HepG2 (cell line): Measurements from ENCODE around the gene KMT2B. TPM values are rescaled to one million over a fixed set of nuclear protein-coding genes. Genes with fewer than 3 reads are reported as not detected.

Experiments used
- BRCA1 ChIP-seq: sonication (generic); formaldehyde crosslinking; IDR thresholded peaks from 2 replicates; pipeline ENCODE4 v1.4.0; 2020; ENCODE audit warnings: missing genetic modification reagents
- DNMT1 ChIP-seq: sonication (generic); formaldehyde crosslinking; IDR thresholded peaks from 2 replicates; pipeline ENCODE4 v1.5.1; 2020; ENCODE audit warnings: mild to moderate bottlenecking, missing genetic modification reagents
- FOXJ3 ChIP-seq: sonication (generic); formaldehyde crosslinking; IDR thresholded peaks from 2 replicates; pipeline ENCODE4 v1.4.0; 2020; ENCODE audit warnings: missing genetic modification reagents, mild to moderate bottlenecking, borderline replicate concordance
- HDAC1 ChIP-seq: sonication (generic); formaldehyde crosslinking; IDR thresholded peaks from 2 replicates; pipeline ENCODE4 v1.5.1; 2020; ENCODE audit warnings: mild to moderate bottlenecking, missing genetic modification reagents
- HES4 ChIP-seq: sonication (generic); formaldehyde crosslinking; IDR thresholded peaks from 2 replicates; pipeline ENCODE4 v1.9.0; 2021; ENCODE audit warnings: mild to moderate bottlenecking, missing genetic modification reagents, borderline replicate concordance
- HNF4A ChIP-seq: sonication (generic); formaldehyde crosslinking; IDR thresholded peaks from 2 replicates; pipeline ENCODE4 v1.4.0; 2020; ENCODE audit warnings: missing genetic modification reagents
- HOXA3 ChIP-seq: sonication (generic); formaldehyde crosslinking; IDR thresholded peaks from 2 replicates; pipeline ENCODE4 v1.5.0; 2020; ENCODE audit warnings: missing genetic modification reagents
- KDM6A ChIP-seq: IDR thresholded peaks from 2 replicates; pipeline ENCODE4 v1.6.1; 2016; ENCODE audit warnings: low read depth
- NONO ChIP-seq, 2 experiments: fragments of 450-650 bp in 1 of 2; sonication (generic) in 1 of 2; formaldehyde crosslinking in 1 of 2; IDR thresholded peaks in 1 of 2; conservative IDR thresholded peaks in 1 of 2; 2 replicates each; pipeline versions ENCODE4 v1.6.1 to v1.8.0; 2017 to 2022; ENCODE audit warnings: mild to moderate bottlenecking in 1 of 2, missing genetic modification reagents in 1 of 2, moderate library complexity in 1 of 2
- POLR2AphosphoS5 ChIP-seq: IDR thresholded peaks from 2 replicates; pipeline ENCODE4 v1.6.1; 2012; ENCODE audit warnings: low read depth, low read length
- SIN3B ChIP-seq: fragments of 150-350 bp; IDR thresholded peaks from 2 replicates; pipeline ENCODE4 v1.6.1; 2014; ENCODE audit warnings: low read length
- SMAD1 ChIP-seq: sonication (generic); formaldehyde crosslinking; IDR thresholded peaks from 2 replicates; pipeline ENCODE4 v1.4.0; 2020; ENCODE audit warnings: missing genetic modification reagents, low read depth, mild to moderate bottlenecking, borderline replicate concordance
- THAP11 ChIP-seq: IDR thresholded peaks from 2 replicates; pipeline ENCODE4 v1.6.1; 2016; ENCODE audit warnings: missing biosample characterization, missing genetic modification reagents
- THYN1 ChIP-seq: sonication (generic); formaldehyde crosslinking; IDR thresholded peaks from 2 replicates; pipeline ENCODE4 v1.8.1; 2023; ENCODE audit warnings: low read depth, mild to moderate bottlenecking, moderate library complexity, missing genetic modification reagents, borderline replicate concordance
- YEATS4 ChIP-seq: sonication (generic); formaldehyde crosslinking; IDR thresholded peaks from 2 replicates; pipeline ENCODE4 v1.4.0; 2020; ENCODE audit warnings: missing genetic modification reagents, borderline replicate concordance
- ZKSCAN5 ChIP-seq: sonication (generic); formaldehyde crosslinking; IDR thresholded peaks from 2 replicates; pipeline ENCODE4 v1.5.1; 2020; ENCODE audit warnings: mild to moderate bottlenecking, missing genetic modification reagents
- ZNF251 ChIP-seq: sonication (generic); formaldehyde crosslinking; IDR thresholded peaks from 2 replicates; pipeline ENCODE4 v1.9.0; 2021; ENCODE audit warnings: mild to moderate bottlenecking, missing genetic modification reagents
- ZNF331 ChIP-seq: sonication (generic); formaldehyde crosslinking; IDR thresholded peaks from 2 replicates; pipeline ENCODE4 v1.4.0; 2020; ENCODE audit warnings: missing genetic modification reagents
- ZNF547 ChIP-seq: sonication (generic); formaldehyde crosslinking; IDR thresholded peaks from 2 replicates; pipeline ENCODE4 v1.5.1; 2020; ENCODE audit warnings: mild to moderate bottlenecking, missing genetic modification reagents
- ZNF558 ChIP-seq: sonication (generic); formaldehyde crosslinking; IDR thresholded peaks from 2 replicates; pipeline ENCODE4 v1.9.0; 2022; ENCODE audit warnings: mild to moderate bottlenecking, missing genetic modification reagents, borderline replicate concordance
- ZNF564 ChIP-seq: sonication (generic); formaldehyde crosslinking; IDR thresholded peaks from 2 replicates; pipeline ENCODE4 v1.8.1; 2023; ENCODE audit warnings: mild to moderate bottlenecking, missing genetic modification reagents
- polyA plus RNA-seq, 8 experiments: library from polyadenylated mRNA; depleted of rRNA in 3 of 8; stranded (reverse) in 7 of 8; unstranded in 1 of 8; fragments of >200 nt; fragmentation: Illumina TruSeq in 4 of 8; extraction: Trizol in 4 of 8; gene quantifications; 2 replicates each; pipeline versions ENCODE4 v1.2.1 to v1.2.3, GENCODE V29; 2011 to 2016; ENCODE audit warnings: low read depth in 4 of 8, missing spikeins in 1 of 8, mixed read lengths in 1 of 8; ENCODE audit not compliant: insufficient read depth in 1 of 8
- total RNA-seq, 5 experiments: library from RNA; depleted of rRNA; stranded (reverse); fragments of >200 nt; fragmentation: Illumina TruSeq; extraction: Trizol; gene quantifications; 2 replicates each; pipeline ENCODE4 v1.2.3, GENCODE V29; 2016; ENCODE audit warnings: low read depth in 1 of 5
- TF ChIP-seq, protein P1 (sequence below): sonication (generic); formaldehyde crosslinking; IDR thresholded peaks from 2 replicates; pipeline ENCODE4 v1.4.0; 2020; ENCODE audit warnings: missing genetic modification reagents
- TF ChIP-seq, protein P2 (sequence below): IDR thresholded peaks from 2 replicates; pipeline ENCODE4 v1.6.1; 2016; ENCODE audit warnings: control low read depth
- TF ChIP-seq, protein P3 (sequence below): sonication (generic); formaldehyde crosslinking; IDR thresholded peaks from 2 replicates; pipeline ENCODE4 v1.4.0; 2020; ENCODE audit warnings: missing genetic modification reagents, low read depth, mild to moderate bottlenecking, borderline replicate concordance

KMT2B gene
- total and polyA plus RNA-seq, 2 of the 13 experiments (the other 11 are each of a cell fraction or from before 2014, with no cell fraction given) = 6.2 to 16.9 TPM

DNA sequence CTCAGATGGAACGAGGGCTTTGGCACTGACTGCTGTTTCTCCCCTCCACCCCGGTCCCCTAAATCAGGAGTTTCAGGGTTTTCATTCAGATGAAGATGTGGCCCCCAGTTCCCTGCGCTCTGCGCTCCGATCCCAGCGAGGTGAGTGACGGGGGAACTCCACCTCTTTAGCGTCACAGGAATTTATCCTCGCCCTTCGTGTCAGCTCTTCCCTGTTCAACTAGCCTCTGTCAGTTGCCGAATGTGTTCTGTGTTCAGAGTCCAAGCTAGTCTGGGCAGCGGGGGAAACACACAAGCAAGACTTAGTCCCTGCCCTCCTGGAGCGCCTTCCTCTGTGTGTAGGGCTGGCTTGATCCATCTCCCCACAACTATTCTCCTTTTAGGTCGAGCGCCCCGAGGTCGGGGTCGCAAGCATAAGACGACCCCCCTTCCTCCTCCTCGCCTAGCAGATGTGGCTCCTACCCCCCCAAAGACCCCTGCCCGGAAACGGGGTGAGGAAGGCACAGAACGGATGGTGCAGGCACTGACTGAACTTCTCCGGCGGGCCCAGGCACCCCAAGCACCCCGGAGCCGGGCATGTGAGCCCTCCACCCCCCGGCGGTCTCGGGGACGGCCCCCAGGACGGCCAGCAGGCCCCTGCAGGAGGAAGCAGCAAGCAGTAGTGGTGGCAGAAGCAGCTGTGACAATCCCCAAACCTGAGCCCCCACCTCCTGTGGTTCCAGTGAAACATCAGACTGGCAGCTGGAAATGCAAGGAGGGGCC is 1.8 kb downstream of the KMT2B start (continued):
- TF ChIP-seq, protein P1, sequence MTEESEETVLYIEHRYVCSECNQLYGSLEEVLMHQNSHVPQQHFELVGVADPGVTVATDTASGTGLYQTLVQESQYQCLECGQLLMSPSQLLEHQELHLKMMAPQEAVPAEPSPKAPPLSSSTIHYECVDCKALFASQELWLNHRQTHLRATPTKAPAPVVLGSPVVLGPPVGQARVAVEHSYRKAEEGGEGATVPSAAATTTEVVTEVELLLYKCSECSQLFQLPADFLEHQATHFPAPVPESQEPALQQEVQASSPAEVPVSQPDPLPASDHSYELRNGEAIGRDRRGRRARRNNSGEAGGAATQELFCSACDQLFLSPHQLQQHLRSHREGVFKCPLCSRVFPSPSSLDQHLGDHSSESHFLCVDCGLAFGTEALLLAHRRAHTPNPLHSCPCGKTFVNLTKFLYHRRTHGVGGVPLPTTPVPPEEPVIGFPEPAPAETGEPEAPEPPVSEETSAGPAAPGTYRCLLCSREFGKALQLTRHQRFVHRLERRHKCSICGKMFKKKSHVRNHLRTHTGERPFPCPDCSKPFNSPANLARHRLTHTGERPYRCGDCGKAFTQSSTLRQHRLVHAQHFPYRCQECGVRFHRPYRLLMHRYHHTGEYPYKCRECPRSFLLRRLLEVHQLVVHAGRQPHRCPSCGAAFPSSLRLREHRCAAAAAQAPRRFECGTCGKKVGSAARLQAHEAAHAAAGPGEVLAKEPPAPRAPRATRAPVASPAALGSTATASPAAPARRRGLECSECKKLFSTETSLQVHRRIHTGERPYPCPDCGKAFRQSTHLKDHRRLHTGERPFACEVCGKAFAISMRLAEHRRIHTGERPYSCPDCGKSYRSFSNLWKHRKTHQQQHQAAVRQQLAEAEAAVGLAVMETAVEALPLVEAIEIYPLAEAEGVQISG (CRISPR knock-in tag) = peak; percentile 31; the same call in 1 of the 2 replicates
- TF ChIP-seq THYN1 (CRISPR knock-in tag) = no peak
- no peak for TF ChIP-seq KDM6A (CRISPR knock-in tag)
- no peak for TF ChIP-seq ZNF564 (CRISPR knock-in tag)
- TF ChIP-seq ZNF331 (CRISPR knock-in tag) = peak; percentile 39; the same call in 1 of the 2 replicates
- TF ChIP-seq FOXJ3 (CRISPR knock-in tag) = no peak
- no peak for TF ChIP-seq ZNF558 (CRISPR knock-in tag)
- no peak for TF ChIP-seq ZNF251 (CRISPR knock-in tag)
- 0 out of 2 replicates have a peak, but pooled peaks have one; percentile 27 for TF ChIP-seq POLR2AphosphoS5
- no peak for TF ChIP-seq NONO (IDR thresholded peaks at IDR 0.05)
- peak; percentile 26; the same call in 1 of the 2 replicates for TF ChIP-seq NONO (CRISPR knock-in tag; conservative IDR thresholded peaks at IDR 0.05)
- TF ChIP-seq DNMT1 = no peak
- TF ChIP-seq, protein P2, sequence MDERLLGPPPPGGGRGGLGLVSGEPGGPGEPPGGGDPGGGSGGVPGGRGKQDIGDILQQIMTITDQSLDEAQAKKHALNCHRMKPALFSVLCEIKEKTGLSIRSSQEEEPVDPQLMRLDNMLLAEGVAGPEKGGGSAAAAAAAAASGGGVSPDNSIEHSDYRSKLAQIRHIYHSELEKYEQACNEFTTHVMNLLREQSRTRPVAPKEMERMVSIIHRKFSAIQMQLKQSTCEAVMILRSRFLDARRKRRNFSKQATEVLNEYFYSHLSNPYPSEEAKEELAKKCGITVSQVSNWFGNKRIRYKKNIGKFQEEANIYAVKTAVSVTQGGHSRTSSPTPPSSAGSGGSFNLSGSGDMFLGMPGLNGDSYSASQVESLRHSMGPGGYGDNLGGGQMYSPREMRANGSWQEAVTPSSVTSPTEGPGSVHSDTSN = peak; percentile 76
- no peak for TF ChIP-seq SIN3B
- TF ChIP-seq HDAC1 (CRISPR knock-in tag) = peak; percentile 37
- TF ChIP-seq YEATS4 (CRISPR knock-in tag) = peak; percentile 26; the same call in 1 of the 2 replicates
- TF ChIP-seq ZKSCAN5 (CRISPR knock-in tag) = no peak
- no peak for TF ChIP-seq HES4 (CRISPR knock-in tag)
- no peak for TF ChIP-seq SMAD1 (CRISPR knock-in tag)
- TF ChIP-seq ZNF547 (CRISPR knock-in tag) = no peak
- TF ChIP-seq, protein P3, sequence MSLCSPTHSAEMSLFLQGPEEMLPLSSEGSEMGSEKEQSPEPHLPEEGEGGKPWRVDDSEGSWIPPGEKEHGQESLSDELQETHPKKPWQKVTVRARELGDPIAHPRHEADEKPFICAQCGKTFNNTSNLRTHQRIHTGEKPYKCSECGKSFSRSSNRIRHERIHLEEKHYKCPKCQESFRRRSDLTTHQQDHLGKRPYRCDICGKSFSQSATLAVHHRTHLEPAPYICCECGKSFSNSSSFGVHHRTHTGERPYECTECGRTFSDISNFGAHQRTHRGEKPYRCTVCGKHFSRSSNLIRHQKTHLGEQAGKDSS (CRISPR knock-in tag) = no peak
- peak; percentile 62 for TF ChIP-seq HOXA3 (CRISPR knock-in tag)
- no peak for TF ChIP-seq BRCA1
- peak; percentile 77 for TF ChIP-seq HNF4A
- peak; percentile 52 for TF ChIP-seq THAP11
